GM23248 (cell line): ENCODE results near the gene FHDC1. TPM values are rescaled to one million over a fixed set of nuclear protein-coding genes. Genes with fewer than 3 reads are reported as not detected.

Experiments
- DNase-seq: peaks from one replicate; pipeline ENCODE4 v3.0.0-alpha.2; 2015
- H2AFZ ChIP-seq: fragments of 200-600 bp; sonication (generic); 2 replicates; pipeline ENCODE4 v1.6.1; 2016; ENCODE audit warnings: antibody characterized with exemption
- H3F3A ChIP-seq: fragments of 200-600 bp; sonication (generic); 2 replicates; pipeline ENCODE4 v1.6.1; 2016; ENCODE audit warnings: mild to moderate bottlenecking, antibody characterized with exemption, mixed run types; ENCODE audit not compliant: insufficient read depth
- H3K27ac ChIP-seq: fragments of 200-600 bp; sonication (generic); 2 replicates; pipeline ENCODE4 v1.5.1; 2016; ENCODE audit warnings: mild to moderate bottlenecking
- H3K27me3 ChIP-seq: fragments of 200-600 bp; sonication (generic); replicated peaks from 2 replicates; pipeline ENCODE4 v1.6.1; 2016; ENCODE audit warnings: mild to moderate bottlenecking; ENCODE audit not compliant: insufficient read depth
- H3K36me3 ChIP-seq: fragments of 200-600 bp; sonication (generic); 2 replicates; pipeline ENCODE4 v1.6.1; 2016; ENCODE audit warnings: low read depth, mild to moderate bottlenecking
- H3K4me1 ChIP-seq: fragments of 200-600 bp; sonication (generic); 2 replicates; pipeline ENCODE4 v1.6.1; 2016; ENCODE audit warnings: mild to moderate bottlenecking; ENCODE audit not compliant: insufficient read depth
- H3K4me2 ChIP-seq: fragments of 200-600 bp; sonication (generic); one replicate; pipeline ENCODE4 v1.6.1; 2016; ENCODE audit warnings: mild to moderate bottlenecking; ENCODE audit not compliant: unreplicated experiment
- H3K4me3 ChIP-seq: fragments of 200-600 bp; sonication (generic); 2 replicates; pipeline ENCODE4 v1.5.1; 2016; ENCODE audit warnings: mild to moderate bottlenecking
- H3K79me2 ChIP-seq: fragments of 200-600 bp; sonication (generic); 2 replicates; pipeline ENCODE4 v1.6.1; 2016; ENCODE audit warnings: mild to moderate bottlenecking; ENCODE audit not compliant: insufficient read depth
- H3K9ac ChIP-seq: fragments of 200-600 bp; sonication (generic); 2 replicates; pipeline ENCODE4 v1.6.1; 2016; ENCODE audit warnings: mild to moderate bottlenecking
- H3K9me2 ChIP-seq: fragments of 200-600 bp; sonication (generic); 2 replicates; pipeline ENCODE4 v1.6.1; 2016; ENCODE audit warnings: mixed run types, mild to moderate bottlenecking, moderate library complexity; ENCODE audit not compliant: insufficient read depth
- H3K9me3 ChIP-seq: fragments of 200-600 bp; sonication (generic); one replicate; pipeline ENCODE4 v1.6.1; 2017; ENCODE audit warnings: low read depth
- H4K20me1 ChIP-seq: fragments of 200-600 bp; sonication (generic); 2 replicates; pipeline ENCODE4 v1.6.0; 2016; ENCODE audit not compliant: insufficient read depth
- EZH2 ChIP-seq: fragments of 200-600 bp; sonication (generic); IDR thresholded peaks from 2 replicates; pipeline ENCODE4 v1.6.1; 2018; ENCODE audit warnings: antibody characterized with exemption, mild to moderate bottlenecking; ENCODE audit not compliant: insufficient read depth, poor library complexity, severe bottlenecking
- EZH2phosphoT487 ChIP-seq: fragments of 200-600 bp; sonication (generic); IDR thresholded peaks from 2 replicates; pipeline ENCODE4 v1.6.1; 2018; ENCODE audit warnings: antibody characterized with exemption, moderate library complexity, mild to moderate bottlenecking, low read depth; ENCODE audit not compliant: insufficient read depth
- WGBS, 2 experiments: methylation state at CpG; one replicate each; pipeline ENCODE4 v1.1.6; 2015 to 2017; ENCODE audit warnings: low lambda C conversion rate in 2 of 2, low coverage in 1 of 2; ENCODE audit errors: missing lambda C conversion rate in 2 of 2; 5-methylcytosine and 5-hydroxymethylcytosine counted together
- in situ Hi-C: fragments of 300-500 bp; cut with MboI; formaldehyde crosslinking; loops from 2 replicates; pipeline ENCODE4 v1.15.0; 2020
- polyA plus RNA-seq: library from polyadenylated mRNA; unstranded; fragments of >200 nt; fragmentation: Nextera tagmentation; extraction: Ambion mirVana; gene quantifications from 2 replicates; pipeline ENCODE4 v1.2.1, GENCODE V29; 2016
- total RNA-seq: library from RNA; depleted of rRNA; stranded (reverse); fragments of >200 nt; shearing (Covaris generic); gene quantifications from 2 replicates; pipeline ENCODE4 v1.2.3, GENCODE V29; 2014

FHDC1 gene
- total and polyA plus RNA-seq, 2 experiments from 2014 or later = 0.22 to 0.51 TPM

- Histone ChIP-seq H2AFZ (no peak overlapping the region), H3F3A (no peaks in the 10 kb centered on the region), H3K4me2 (no peak overlapping the region), H3K36me3 (no peaks in the 10 kb centered on the region), H3K9ac (no peak overlapping the region), H3K9me3 (no peaks in the 10 kb centered on the region), H3K79me2 (no peaks in the 10 kb centered on the region), H3K4me1 (no peaks in the 10 kb centered on the region), H4K20me1 (no peaks in the 10 kb centered on the region), H3K27ac (no peak overlapping the region), H3K27me3 (peaks cover 4% of the 10 kb centered on the region), H3K4me3 (no peak overlapping the region), H3K9me2 (no peaks in the 10 kb centered on the region)
- TF ChIP-seq EZH2phosphoT487 (no peak), EZH2 (no peak)
- WGBS, 2 experiments = 77 to 81% methylated on average over 8 of the region's 8 CpGs
- no peak for DNase-seq
- in situ Hi-C loops = no loop called here
Observed at GRCh38 chr4:152990471-152991131, 54.5 kb downstream of the FHDC1 start.

GRCh38 chr4:152991398-152991797 is 55.3 kb downstream of the FHDC1 start:
- Histone ChIP-seq H3K4me3 (no peak overlapping the region), H3K4me1 (no peaks in the 10 kb centered on the region), H3F3A (no peaks in the 10 kb centered on the region), H3K79me2 (no peaks in the 10 kb centered on the region), H3K4me2 (no peak overlapping the region), H3K36me3 (no peaks in the 10 kb centered on the region), H3K9ac (no peak overlapping the region), H3K9me3 (no peaks in the 10 kb centered on the region), H4K20me1 (no peaks in the 10 kb centered on the region), H2AFZ (no peak overlapping the region), H3K27ac (no peak overlapping the region), H3K27me3 (peaks cover 4% of the 10 kb centered on the region), H3K9me2 (no peaks in the 10 kb centered on the region)
- 54 to 66% methylated on average over 3 of the region's 3 CpGs for WGBS, 2 experiments
- no peak for DNase-seq
- in situ Hi-C loops = no loop called here
- TF ChIP-seq EZH2 (no peak), EZH2phosphoT487 (no peak)

GRCh38 chr4:152992027-152992426 is 55.9 kb downstream of the FHDC1 start:
- H2AFZ ChIP-seq = no peak overlapping the region
- TF ChIP-seq EZH2phosphoT487 (no peak), EZH2 (no peak)
- no peak overlapping the region for H3K9ac ChIP-seq
- no peaks in the 10 kb centered on the region for H3K9me3 ChIP-seq
- no peak overlapping the region for H3K27ac ChIP-seq
- in situ Hi-C loops = no loop called here
- no peaks in the 10 kb centered on the region for H3K4me1 ChIP-seq
- WGBS, 2 experiments = 82 to 83% methylated on average over 8 of the region's 8 CpGs
- H4K20me1 ChIP-seq = no peaks in the 10 kb centered on the region
- H3K79me2 ChIP-seq = no peaks in the 10 kb centered on the region
- no peak for DNase-seq
- no peaks in the 10 kb centered on the region for H3K36me3 ChIP-seq
- no peaks in the 10 kb centered on the region for H3F3A ChIP-seq
- peaks cover 4% of the 10 kb centered on the region for H3K27me3 ChIP-seq
- no peak overlapping the region for H3K4me2 ChIP-seq
- H3K4me3 ChIP-seq = no peak overlapping the region
- H3K9me2 ChIP-seq = no peaks in the 10 kb centered on the region

- no peak overlapping the region for H3K4me2 ChIP-seq
- no peaks in the 10 kb centered on the region for H3K9me2 ChIP-seq
- no peaks in the 10 kb centered on the region for H3K9me3 ChIP-seq
- H3K27ac ChIP-seq = no peak overlapping the region
- in situ Hi-C loops = no loop called here
- TF ChIP-seq EZH2phosphoT487 = no peak
- TF ChIP-seq EZH2 = no peak
- H2AFZ ChIP-seq = no peak overlapping the region
- no peak overlapping the region for H3K9ac ChIP-seq
- no peaks in the 10 kb centered on the region for H3F3A ChIP-seq
- no peak for DNase-seq
- no peaks in the 10 kb centered on the region for H3K79me2 ChIP-seq
- H4K20me1 ChIP-seq = no peaks in the 10 kb centered on the region
- WGBS, 2 experiments = 82 to 94% methylated on average over 1 of the region's 1 CpG
- H3K36me3 ChIP-seq = no peaks in the 10 kb centered on the region
- H3K4me1 ChIP-seq = no peaks in the 10 kb centered on the region
- peaks cover 3% of the 10 kb centered on the region for H3K27me3 ChIP-seq
- H3K4me3 ChIP-seq = no peak overlapping the region
Observed at GRCh38 chr4:152992466-152992865, 56.3 kb downstream of the FHDC1 start.
